ENCODE results near the gene UPK3A. TPM values are rescaled to one million over a fixed set of nuclear protein-coding genes. Genes with fewer than 3 reads are reported as not detected.
"Not testable (repeated sequence)": the region's sequence is repeated elsewhere in the genome, so short reads cannot be mapped to it uniquely, and the experiment has no call there.

Gene UPK3A
- total RNA-seq, 1 donor from 2014 or later: not detected

DNA sequence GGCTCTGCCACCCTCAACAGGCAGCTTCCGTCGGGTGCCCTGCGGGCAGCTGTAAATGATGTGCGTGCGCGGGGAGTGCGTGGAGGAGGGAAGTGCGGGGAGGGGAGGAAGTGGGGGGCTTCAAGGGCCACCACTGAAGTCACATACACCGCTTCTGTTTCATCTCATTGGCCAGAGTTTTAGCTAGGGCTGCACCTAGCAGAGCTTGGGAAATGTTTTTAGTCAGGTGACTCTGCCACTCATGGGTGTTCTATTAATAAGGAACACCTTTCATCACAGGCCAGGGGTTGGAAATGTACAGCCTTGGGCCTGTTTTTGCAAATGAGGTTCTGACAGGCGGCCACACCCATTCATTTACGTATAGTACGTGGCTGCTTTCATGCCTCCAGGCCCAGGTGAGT, 39.6 kb downstream of the UPK3A start:
- H3K4me3 ChIP-seq: no peak overlapping the region
- peaks cover 30% of the 10 kb centered on the region for H3K36me3 ChIP-seq
- H3K4me1 ChIP-seq: peaks cover 56% of the 10 kb centered on the region
- no peak for DNase-seq
- H3K27ac ChIP-seq (replicated peaks): peak overlapping the region; percentile 39
- H3K9me3 ChIP-seq (replicated peaks): no peaks in the 10 kb centered on the region
- TF ChIP-seq CTCF (IDR thresholded peaks at IDR 0.05; ENCODE audit: borderline replicate concordance): no peak
- no peaks in the 10 kb centered on the region for H3K27me3 ChIP-seq (ENCODE audit: low read depth)
- intact Hi-C loops (cut with micrococcal nuclease): no loop called here

DNA sequence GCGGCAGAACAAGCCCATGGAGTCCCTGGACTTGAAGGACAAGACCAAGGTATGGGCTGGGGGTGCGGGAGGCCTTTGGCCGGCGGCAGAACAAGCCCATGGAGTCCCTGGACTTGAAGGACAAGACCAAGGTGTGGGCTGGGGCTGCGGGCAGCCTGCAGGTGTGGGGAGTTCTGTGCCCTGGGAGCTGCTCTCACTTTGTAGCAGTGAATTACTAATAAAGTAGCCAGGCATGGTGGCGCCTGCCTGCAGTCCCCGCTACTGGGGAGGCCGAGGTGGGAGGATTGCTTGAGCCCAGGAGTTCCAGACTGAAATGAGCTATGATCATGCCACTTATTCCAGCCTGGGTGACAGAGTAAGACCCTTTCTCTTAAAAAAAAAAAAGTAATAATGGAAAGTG, 43.5 kb downstream of the UPK3A start:
- Histone ChIP-seq H3K4me1 (peaks cover 55% of the 10 kb centered on the region), H3K27ac (replicated peaks) (peak overlapping the region; percentile 83), H3K36me3 (peaks cover 56% of the 10 kb centered on the region)
- H3K4me3 ChIP-seq; H3K9me3 ChIP-seq (replicated peaks); intact Hi-C loops (cut with micrococcal nuclease); DNase-seq; H3K27me3 ChIP-seq (ENCODE audit: low read depth): not testable (repeated sequence)

- intact Hi-C loops (cut with micrococcal nuclease): no loop called here
- Histone ChIP-seq H3K4me1 (peaks cover 53% of the 10 kb centered on the region), H3K4me3 (no peak overlapping the region), H3K27ac (replicated peaks) (peak overlapping the region; percentile 83), H3K9me3 (replicated peaks) (no peaks in the 10 kb centered on the region), H3K36me3 (peaks cover 48% of the 10 kb centered on the region), H3K27me3 (ENCODE audit: low read depth) (no peaks in the 10 kb centered on the region)
- no peak for DNase-seq
- TF ChIP-seq CTCF (IDR thresholded peaks at IDR 0.05; ENCODE audit: borderline replicate concordance): no peak
Observed at GRCh38 chr22:45328822-45329529, 44.2 kb downstream of the UPK3A start.

DNA sequence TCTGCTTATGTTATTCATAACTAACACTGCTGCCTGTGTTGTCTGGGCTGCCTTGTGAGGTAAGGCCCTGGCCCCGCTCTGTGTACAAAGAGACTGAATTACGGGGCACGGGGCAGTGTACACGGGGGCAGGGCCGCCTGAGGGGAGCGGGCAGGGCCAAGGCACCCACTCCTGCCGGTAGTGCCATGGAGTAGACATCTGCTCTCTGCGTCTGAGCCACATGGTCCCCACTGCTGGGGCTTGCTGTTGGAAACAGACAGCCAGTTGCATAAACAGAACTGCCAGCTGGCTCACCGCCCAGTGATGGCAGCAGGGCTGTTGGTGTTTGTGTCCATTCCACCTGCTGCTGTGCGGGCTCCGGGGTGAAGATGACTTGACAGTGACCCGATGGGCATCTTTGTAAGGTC, 44.8 kb downstream of the UPK3A start:
- Histone ChIP-seq H3K4me3 (no peak overlapping the region), H3K4me1 (peaks cover 53% of the 10 kb centered on the region), H3K27me3 (ENCODE audit: low read depth) (no peaks in the 10 kb centered on the region), H3K27ac (replicated peaks) (peak overlapping the region; percentile 83), H3K9me3 (replicated peaks) (no peaks in the 10 kb centered on the region), H3K36me3 (peaks cover 45% of the 10 kb centered on the region)
- intact Hi-C loops (cut with micrococcal nuclease): no loop called here
- DNase-seq: peak; percentile 82
- TF ChIP-seq CTCF (IDR thresholded peaks at IDR 0.05; ENCODE audit: borderline replicate concordance): no peak

GRCh38 chr22:45330548-45330947, 45.8 kb downstream of the UPK3A start:
- Histone ChIP-seq H3K27ac (replicated peaks) (peak overlapping the region; percentile 83), H3K36me3 (peaks cover 53% of the 10 kb centered on the region), H3K4me1 (peaks cover 50% of the 10 kb centered on the region), H3K4me3 (no peak overlapping the region), H3K27me3 (ENCODE audit: low read depth) (no peaks in the 10 kb centered on the region), H3K9me3 (replicated peaks) (no peaks in the 10 kb centered on the region)
- intact Hi-C loops (cut with micrococcal nuclease): no loop called here
- no peak for TF ChIP-seq CTCF (IDR thresholded peaks at IDR 0.05; ENCODE audit: borderline replicate concordance)
- no peak for DNase-seq

DNA sequence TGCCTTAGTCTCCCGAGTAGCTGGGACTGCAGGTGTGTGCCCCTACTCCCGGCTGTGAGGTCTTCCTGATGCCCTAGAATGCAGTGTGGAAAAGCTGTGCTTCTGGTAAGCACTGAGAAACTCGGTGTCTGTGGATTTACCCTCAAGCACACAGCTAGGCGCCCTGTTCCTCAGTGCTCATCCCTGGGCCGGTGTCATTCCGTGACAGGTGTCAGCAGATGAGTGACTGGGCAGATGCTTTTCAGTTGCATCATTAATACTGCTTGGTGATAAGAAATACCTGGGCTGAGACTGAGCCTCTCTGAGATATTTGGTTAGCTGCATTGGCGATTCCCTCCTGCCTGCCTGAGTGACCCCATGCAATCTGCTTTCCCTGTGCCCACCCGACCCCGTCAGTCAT, 46.7 kb downstream of the UPK3A start:
- Histone ChIP-seq H3K4me3 (no peak overlapping the region), H3K27me3 (ENCODE audit: low read depth) (no peaks in the 10 kb centered on the region), H3K27ac (replicated peaks) (peak overlapping the region; percentile 83), H3K9me3 (replicated peaks) (no peaks in the 10 kb centered on the region), H3K36me3 (peaks cover 58% of the 10 kb centered on the region), H3K4me1 (peaks cover 58% of the 10 kb centered on the region)
- no peak for DNase-seq
- intact Hi-C loops (cut with micrococcal nuclease): no loop called here
- no peak for TF ChIP-seq CTCF (IDR thresholded peaks at IDR 0.05; ENCODE audit: borderline replicate concordance)

All from left ventricle myocardium inferior (tissue), 1 donor.